Keratinocyte (primary cell): ENCODE measurements around the gene TOMM20.

ENCODE experiments used
- CTCF ChIP-seq, 3 experiments: IDR thresholded peaks in 1 of 3; conservative IDR thresholded peaks in 1 of 3; optimal IDR thresholded peaks in 1 of 3; 2 replicates in 2 of 3; 3 replicates in 1 of 3; pipeline versions ENCODE3 to v1.5.1; 2011; ENCODE audit warnings: low read length in 3 of 3, mild to moderate bottlenecking in 3 of 3, moderate library complexity in 2 of 3, control low read depth in 1 of 3, inconsistent platforms in 1 of 3; ENCODE audit not compliant: insufficient read depth in 2 of 3; ENCODE audit errors: extremely low read depth in 1 of 3
- EZH2 ChIP-seq: IDR thresholded peaks from one replicate; pipeline ENCODE4 v1.6.1; 2012; ENCODE audit warnings: inconsistent platforms, mild to moderate bottlenecking, low read length, moderate library complexity

DNA sequence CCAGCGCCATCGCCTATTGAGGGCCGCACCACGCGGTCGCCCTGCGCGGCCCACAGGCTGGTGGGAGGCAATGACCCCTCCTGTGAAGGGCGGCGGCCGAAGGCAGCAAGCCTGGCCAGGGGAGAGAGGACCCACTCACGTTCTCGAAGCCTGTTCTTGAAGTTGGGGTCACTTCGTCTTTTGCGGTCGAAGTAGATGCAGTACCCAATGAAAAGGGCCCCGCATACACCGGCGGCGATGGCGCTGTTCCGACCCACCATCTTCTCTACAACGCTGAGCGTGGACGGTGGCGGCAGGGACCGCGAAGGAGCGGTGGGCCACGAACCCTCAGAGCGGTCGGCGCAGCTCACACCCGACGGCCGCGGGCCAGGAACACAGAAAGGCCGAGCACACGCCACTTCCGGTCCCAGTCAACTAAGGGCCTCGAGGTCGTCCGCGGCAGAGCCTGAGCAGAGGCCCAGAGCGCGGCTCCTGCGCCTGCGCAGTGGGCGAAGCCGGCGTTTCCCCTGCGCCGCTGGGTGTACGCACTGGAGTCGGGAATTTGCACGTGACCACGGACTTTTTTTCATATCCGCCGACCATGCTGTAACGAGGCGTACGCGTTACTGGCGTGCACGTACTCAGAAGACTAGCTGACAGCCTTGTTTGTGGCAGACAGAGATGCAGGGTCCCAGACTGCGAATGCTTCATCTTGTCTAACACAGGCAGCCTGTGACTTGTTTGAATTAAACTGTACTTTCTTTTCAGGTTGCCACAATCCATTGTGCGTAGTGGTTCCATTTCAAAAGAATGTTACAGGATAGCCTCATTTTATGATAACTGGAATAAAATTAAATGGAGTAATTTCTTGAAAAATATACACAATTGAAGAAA is at the start of gene TOMM20:
- TF ChIP-seq CTCF (optimal IDR thresholded peaks at IDR 0.05 in 1 of 3, IDR thresholded peaks at IDR 0.05 in 1 of 3, conservative IDR thresholded peaks at IDR 0.05 in 1 of 3; ENCODE audit: extremely low read depth in 1 of 3, insufficient read depth in 2 of 3, low read length in 3 of 3): no peak
- TF ChIP-seq EZH2: no peak
